Caco-2 (cell line): ENCODE data around the gene CHI3L1. TPM values are rescaled to one million over a fixed set of nuclear protein-coding genes. Genes with fewer than 3 reads are reported as not detected.
A peak's percentile ranks its signal among the peaks of the same experiment; 100 is the strongest.

ENCODE experiments used
- BruUV-seq: library from RNA; stranded (reverse); fragments of 400-500 nt; replicated peaks from 2 replicates; lab custom pipeline; 2021; lab: Mats Ljungman, UMichigan
- CTCF ChIA-PET: fragments of 300-600 bp; sonication (Branson Sonifier 250); formaldehyde crosslinking; loops from one replicate; lab custom pipeline; 2022; ENCODE audit warnings: antibody characterized with exemption; lab: Charles Lee
- POLR2A ChIA-PET: fragments of 300-600 bp; sonication (Branson Sonifier 250); formaldehyde crosslinking; loops from one replicate; lab custom pipeline; 2022; ENCODE audit warnings: antibody characterized with exemption; lab: Charles Lee
- DNase-seq, 2 experiments: peaks; one replicate each; pipeline versions ENCODE4 v3.0.0 to v3.0.0-alpha.2; 2020 to 2022
- H3K27me3 ChIP-seq: replicated peaks from 2 replicates; pipeline ENCODE4 v1.6.0; 2011; ENCODE audit warnings: low read length; ENCODE audit not compliant: control insufficient read depth, insufficient read depth
- H3K36me3 ChIP-seq: 2 replicates; pipeline ENCODE4 v1.5.1; 2011; ENCODE audit warnings: low read length; ENCODE audit not compliant: control insufficient read depth, insufficient read depth
- H3K4me1 ChIP-seq: fragments of 250-450 bp; sonication (Bioruptor Pico); 2 replicates; pipeline ENCODE4 v1.5.1; 2020; ENCODE audit warnings: mild to moderate bottlenecking
- H3K4me3 ChIP-seq: 2 replicates; pipeline ENCODE4 v1.5.1; 2011; ENCODE audit warnings: low read depth, mild to moderate bottlenecking, control low read depth, low read length
- H3K9me3 ChIP-seq: fragments of 250-450 bp; sonication (Bioruptor Pico); 2 replicates; pipeline ENCODE4 v1.5.1; 2020; ENCODE audit warnings: mild to moderate bottlenecking, moderate library complexity
- H3K27ac Mint-ChIP-seq: one replicate; pipeline ENCODE4 v1.8.0; 2022; ENCODE audit warnings: mixed read lengths; ENCODE audit not compliant: unreplicated experiment
- H3K27me3 Mint-ChIP-seq: one replicate; pipeline ENCODE4 v1.8.0; 2022; ENCODE audit warnings: mixed read lengths; ENCODE audit not compliant: insufficient read depth, unreplicated experiment
- H3K36me3 Mint-ChIP-seq: one replicate; pipeline ENCODE4 v1.8.0; 2022; ENCODE audit warnings: mild to moderate bottlenecking, mixed read lengths; ENCODE audit not compliant: insufficient read depth, unreplicated experiment
- H3K4me1 Mint-ChIP-seq: one replicate; pipeline ENCODE4 v1.8.0; 2022; ENCODE audit warnings: low read depth, mixed read lengths; ENCODE audit not compliant: unreplicated experiment
- H3K4me3 Mint-ChIP-seq: one replicate; pipeline ENCODE4 v1.8.0; 2022; ENCODE audit warnings: mild to moderate bottlenecking, moderate library complexity, mixed read lengths; ENCODE audit not compliant: unreplicated experiment
- H3K9me3 Mint-ChIP-seq: one replicate; pipeline ENCODE4 v1.8.0; 2022; ENCODE audit warnings: mixed read lengths; ENCODE audit not compliant: unreplicated experiment
- intact Hi-C: fragments of 100-400 bp; cut with micrococcal nuclease; formaldehyde crosslinking; loops from one replicate; pipeline ENCODE4 v1.10.0; 2022; ENCODE audit not compliant: unreplicated experiment
- total RNA-seq: library from RNA; stranded (reverse); gene quantifications from 2 replicates; pipeline ENCODE4 v1.2.3, GENCODE V29; 2022
- TF ChIP-seq, protein P1 (sequence below), 2 experiments: fragments of 200-600 bp in 1 of 2; IDR thresholded peaks; 1 replicate in 1 of 2; 2 replicates in 1 of 2; pipeline versions ENCODE4 v1.5.1 to v1.8.0; 2011 to 2022; ENCODE audit warnings: antibody characterized with exemption in 1 of 2, control low read depth in 1 of 2, inconsistent platforms in 1 of 2, low read depth in 1 of 2, low read length in 1 of 2, mild to moderate bottlenecking in 1 of 2, moderate library complexity in 1 of 2; ENCODE audit not compliant: insufficient read depth in 1 of 2, severe bottlenecking in 1 of 2, unreplicated experiment in 1 of 2

Gene CHI3L1
- total RNA-seq, 1 experiment from 2014 or later: 235 TPM

GRCh38 chr1:203208181-203208580, 21.7 kb upstream of the CHI3L1 start:
- ChIA-PET POLR2A (no interaction called here), CTCF (interaction anchor here (0.5 kb wide), 1 partner anchor 157 kb away, joined by 3 read pairs; no protein-coding TSS in a partner anchor)
- H3K36me3 Mint-ChIP-seq: no peaks in the 10 kb centered on the region
- peaks cover 79% of the 10 kb centered on the region for H3K4me1 ChIP-seq
- H3K4me3 Mint-ChIP-seq: no peak overlapping the region
- H3K4me3 ChIP-seq: no peak overlapping the region
- intact Hi-C loops: no loop called here
- H3K27ac Mint-ChIP-seq: no peak overlapping the region
- BruUV-seq: no TSS peak
- no peaks in the 10 kb centered on the region for H3K9me3 ChIP-seq
- H3K4me1 Mint-ChIP-seq: peaks cover 48% of the 10 kb centered on the region
- H3K27me3 Mint-ChIP-seq: no peaks in the 10 kb centered on the region
- TF ChIP-seq, protein P1, sequence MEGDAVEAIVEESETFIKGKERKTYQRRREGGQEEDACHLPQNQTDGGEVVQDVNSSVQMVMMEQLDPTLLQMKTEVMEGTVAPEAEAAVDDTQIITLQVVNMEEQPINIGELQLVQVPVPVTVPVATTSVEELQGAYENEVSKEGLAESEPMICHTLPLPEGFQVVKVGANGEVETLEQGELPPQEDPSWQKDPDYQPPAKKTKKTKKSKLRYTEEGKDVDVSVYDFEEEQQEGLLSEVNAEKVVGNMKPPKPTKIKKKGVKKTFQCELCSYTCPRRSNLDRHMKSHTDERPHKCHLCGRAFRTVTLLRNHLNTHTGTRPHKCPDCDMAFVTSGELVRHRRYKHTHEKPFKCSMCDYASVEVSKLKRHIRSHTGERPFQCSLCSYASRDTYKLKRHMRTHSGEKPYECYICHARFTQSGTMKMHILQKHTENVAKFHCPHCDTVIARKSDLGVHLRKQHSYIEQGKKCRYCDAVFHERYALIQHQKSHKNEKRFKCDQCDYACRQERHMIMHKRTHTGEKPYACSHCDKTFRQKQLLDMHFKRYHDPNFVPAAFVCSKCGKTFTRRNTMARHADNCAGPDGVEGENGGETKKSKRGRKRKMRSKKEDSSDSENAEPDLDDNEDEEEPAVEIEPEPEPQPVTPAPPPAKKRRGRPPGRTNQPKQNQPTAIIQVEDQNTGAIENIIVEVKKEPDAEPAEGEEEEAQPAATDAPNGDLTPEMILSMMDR (IDR thresholded peaks at IDR 0.05; ENCODE audit: insufficient read depth in 1 of 2, low read depth in 1 of 2, low read length in 1 of 2, severe bottlenecking in 1 of 2, unreplicated experiment in 1 of 2): no peak
- no peak for DNase-seq
- H3K27me3 ChIP-seq: no peaks in the 10 kb centered on the region
- H3K36me3 ChIP-seq: no peaks in the 10 kb centered on the region
- H3K9me3 Mint-ChIP-seq: no peaks in the 10 kb centered on the region

DNA sequence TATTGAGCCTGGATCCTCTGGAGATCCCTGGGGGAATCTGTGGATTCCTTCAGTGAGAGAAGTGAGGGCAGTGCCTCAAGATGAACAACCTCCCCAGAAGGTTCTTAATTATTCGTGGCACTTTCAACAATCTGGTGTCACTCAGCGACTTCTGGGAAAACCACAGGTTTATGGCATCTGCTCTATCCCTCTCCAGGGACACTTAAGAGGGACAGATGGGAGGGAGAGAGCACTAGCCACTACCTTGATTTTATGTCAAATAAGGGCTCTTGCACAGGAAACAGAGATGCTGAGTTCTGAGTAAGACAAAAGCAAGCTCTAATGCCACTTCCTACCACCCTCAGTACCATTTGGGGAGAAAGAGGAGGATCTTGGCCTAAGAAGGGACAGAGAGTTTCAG, 21.2 kb upstream of the CHI3L1 start:
- BruUV-seq: no TSS peak
- H3K4me3 ChIP-seq: no peak overlapping the region
- H3K36me3 Mint-ChIP-seq: no peaks in the 10 kb centered on the region
- DNase-seq: no peak
- H3K4me3 Mint-ChIP-seq: no peak overlapping the region
- TF ChIP-seq, protein P1 (IDR thresholded peaks at IDR 0.05; ENCODE audit: insufficient read depth in 1 of 2, low read depth in 1 of 2, low read length in 1 of 2, severe bottlenecking in 1 of 2, unreplicated experiment in 1 of 2): no peak
- no peaks in the 10 kb centered on the region for H3K9me3 ChIP-seq
- ChIA-PET CTCF (interaction anchor here (0.5 kb wide), 1 partner anchor 157 kb away, joined by 3 read pairs; no protein-coding TSS in a partner anchor), POLR2A (no interaction called here)
- H3K4me1 ChIP-seq: peaks cover 75% of the 10 kb centered on the region
- H3K36me3 ChIP-seq: no peaks in the 10 kb centered on the region
- intact Hi-C loops: no loop called here
- H3K27me3 Mint-ChIP-seq: no peaks in the 10 kb centered on the region
- H3K9me3 Mint-ChIP-seq: no peaks in the 10 kb centered on the region
- H3K27ac Mint-ChIP-seq: peak overlapping the region; percentile 72
- no peaks in the 10 kb centered on the region for H3K27me3 ChIP-seq
- H3K4me1 Mint-ChIP-seq: peaks cover 48% of the 10 kb centered on the region

DNA sequence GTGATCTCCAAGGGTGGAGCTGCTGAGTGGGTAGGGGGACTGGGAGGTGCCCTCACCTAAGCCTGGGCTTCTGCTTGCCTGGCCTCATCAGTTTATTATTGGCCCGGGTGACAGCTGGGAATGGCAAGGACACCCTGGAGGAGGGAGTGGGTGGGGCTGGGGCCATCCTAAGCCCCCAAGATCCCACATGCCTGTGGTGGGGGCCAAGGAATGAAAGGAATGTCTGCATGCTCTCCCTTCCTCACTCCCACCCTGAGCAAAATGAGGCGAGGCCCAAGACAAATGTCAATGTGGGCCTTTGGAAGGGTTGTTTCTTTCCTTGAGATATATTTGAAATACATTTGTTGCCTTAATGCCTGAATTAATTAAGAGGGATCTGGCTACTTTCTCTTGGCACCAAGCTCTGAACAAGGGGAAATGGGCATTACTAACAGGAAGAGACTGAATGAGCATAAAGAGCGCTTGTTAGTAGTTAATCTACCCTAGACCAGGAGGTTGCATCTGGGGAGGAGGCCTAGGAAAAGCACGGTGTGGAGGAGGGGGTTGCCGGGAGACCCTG, 19.7 kb upstream of the CHI3L1 start:
- POLR2A ChIA-PET: no interaction called here
- H3K9me3 Mint-ChIP-seq: peaks cover 4% of the 10 kb centered on the region
- H3K27me3 Mint-ChIP-seq: no peaks in the 10 kb centered on the region

More for the DNA sequence above, 19.7 kb upstream of the CHI3L1 start:
- BruUV-seq: no TSS peak
- TF ChIP-seq, protein P1 (IDR thresholded peaks at IDR 0.05; ENCODE audit: insufficient read depth in 1 of 2, low read depth in 1 of 2, low read length in 1 of 2, severe bottlenecking in 1 of 2, unreplicated experiment in 1 of 2): no peak
- H3K4me3 Mint-ChIP-seq: no peak overlapping the region
- H3K4me1 ChIP-seq: peaks cover 60% of the 10 kb centered on the region
- no peaks in the 10 kb centered on the region for H3K9me3 ChIP-seq
- H3K4me3 ChIP-seq: no peak overlapping the region
- no peaks in the 10 kb centered on the region for H3K36me3 ChIP-seq
- CTCF ChIA-PET: interaction anchor here (1.0 to 1.6 kb wide), 3 partner anchors 10 to 79 kb away, joined by 3 to 4 read pairs (median 3); partner anchors contain the start of gene ADORA1
- peak; percentile 39 to 51 for DNase-seq
- intact Hi-C loops: no loop called here
- H3K36me3 Mint-ChIP-seq: no peaks in the 10 kb centered on the region
- H3K27ac Mint-ChIP-seq: peak overlapping the region; percentile 58
- H3K27me3 ChIP-seq: no peaks in the 10 kb centered on the region
- H3K4me1 Mint-ChIP-seq: peaks cover 51% of the 10 kb centered on the region
